HepG2 (cell line): ENCODE measurements around the gene PCDHGB1. TPM values are rescaled to one million over a fixed set of nuclear protein-coding genes. Genes with fewer than 3 reads are reported as not detected.
A peak's percentile ranks its signal among the peaks of the same experiment; 100 is the strongest.

ENCODE experiments used
- CAMTA2 ChIP-seq: sonication (generic); formaldehyde crosslinking; IDR thresholded peaks from 2 replicates; pipeline ENCODE4 v1.4.0; 2020; ENCODE audit warnings: mild to moderate bottlenecking, missing genetic modification reagents, borderline replicate concordance
- ESRRA ChIP-seq: sonication (generic); formaldehyde crosslinking; IDR thresholded peaks from 2 replicates; pipeline ENCODE4 v1.5.1; 2020; ENCODE audit warnings: mild to moderate bottlenecking, low read depth, missing genetic modification reagents
- FOXA1 ChIP-seq, 2 experiments: fragments of 450-650 bp in 1 of 2; sonication (generic) in 1 of 2; formaldehyde crosslinking in 1 of 2; IDR thresholded peaks; 2 replicates each; pipeline versions ENCODE4 v1.4.0 to v1.6.1; 2016 to 2020; ENCODE audit warnings: missing genetic modification reagents in 1 of 2
- NFRKB ChIP-seq: fragments of 450-650 bp; IDR thresholded peaks from 2 replicates; pipeline ENCODE4 v1.6.1; 2017
- NR2F2 ChIP-seq: IDR thresholded peaks from 2 replicates; pipeline ENCODE4 v1.6.1; 2012; ENCODE audit warnings: low read depth, inconsistent platforms, borderline replicate concordance
- SP140L ChIP-seq: sonication (generic); formaldehyde crosslinking; IDR thresholded peaks from 2 replicates; pipeline ENCODE4 v1.4.0; 2020; ENCODE audit warnings: missing genetic modification reagents, borderline replicate concordance
- SRSF1 ChIP-seq: fragments of 200-400 bp; formaldehyde crosslinking; optimal IDR thresholded peaks from 2 replicates; pipeline ENCODE3; 2017; ENCODE audit warnings: mild to moderate bottlenecking, low read depth, low read length, moderate library complexity
- SSRP1 ChIP-seq: IDR thresholded peaks from 2 replicates; pipeline ENCODE4 v1.6.1; 2016; ENCODE audit warnings: control low read depth
- ZBTB3 ChIP-seq: sonication (generic); formaldehyde crosslinking; IDR thresholded peaks from 2 replicates; pipeline ENCODE4 v1.4.0; 2020; ENCODE audit warnings: low read depth, mild to moderate bottlenecking, moderate library complexity, missing genetic modification reagents, borderline replicate concordance
- ZNF333 ChIP-seq: sonication (generic); formaldehyde crosslinking; IDR thresholded peaks from 2 replicates; pipeline ENCODE4 v1.4.0; 2020; ENCODE audit warnings: mild to moderate bottlenecking, missing genetic modification reagents, borderline replicate concordance
- ZNF557 ChIP-seq: sonication (generic); formaldehyde crosslinking; IDR thresholded peaks from 2 replicates; pipeline ENCODE4 v1.4.0; 2020; ENCODE audit warnings: missing genetic modification reagents
- polyA plus RNA-seq, 8 experiments: library from polyadenylated mRNA; depleted of rRNA in 3 of 8; stranded (reverse) in 7 of 8; unstranded in 1 of 8; fragments of >200 nt; fragmentation: Illumina TruSeq in 4 of 8; extraction: Trizol in 4 of 8; gene quantifications; 2 replicates each; pipeline versions ENCODE4 v1.2.1 to v1.2.3, GENCODE V29; 2011 to 2016; ENCODE audit warnings: low read depth in 4 of 8, missing spikeins in 1 of 8, mixed read lengths in 1 of 8; ENCODE audit not compliant: insufficient read depth in 1 of 8
- total RNA-seq, 5 experiments: library from RNA; depleted of rRNA; stranded (reverse); fragments of >200 nt; fragmentation: Illumina TruSeq; extraction: Trizol; gene quantifications; 2 replicates each; pipeline ENCODE4 v1.2.3, GENCODE V29; 2016; ENCODE audit warnings: low read depth in 1 of 5
- TF ChIP-seq, protein P1 (sequence below): sonication (generic); formaldehyde crosslinking; IDR thresholded peaks from 2 replicates; pipeline ENCODE4 v1.8.1; 2023; ENCODE audit warnings: mild to moderate bottlenecking, missing genetic modification reagents
- TF ChIP-seq, protein P2 (sequence below), 2 experiments: IDR thresholded peaks; 2 replicates each; pipeline ENCODE4 v1.6.1; 2011 to 2012; ENCODE audit warnings: low read length in 2 of 2, borderline replicate concordance in 1 of 2, low read depth in 1 of 2, mild to moderate bottlenecking in 1 of 2, moderate library complexity in 1 of 2
- TF ChIP-seq, protein P3 (sequence below): sonication (generic); formaldehyde crosslinking; IDR thresholded peaks from 2 replicates; pipeline ENCODE4 v1.5.0; 2020; ENCODE audit warnings: mild to moderate bottlenecking, missing genetic modification reagents
- TF ChIP-seq, protein P4 (sequence below): IDR thresholded peaks from 2 replicates; pipeline ENCODE4 v1.6.1; 2016; ENCODE audit warnings: low read depth, missing genetic modification reagents, missing compliant biosample characterization

The PCDHGB1 gene
- total and polyA plus RNA-seq, 2 of the 13 experiments (the other 11 are each of a cell fraction or from before 2014, with no cell fraction given) = 1.0 to 2.6 TPM

DNA sequence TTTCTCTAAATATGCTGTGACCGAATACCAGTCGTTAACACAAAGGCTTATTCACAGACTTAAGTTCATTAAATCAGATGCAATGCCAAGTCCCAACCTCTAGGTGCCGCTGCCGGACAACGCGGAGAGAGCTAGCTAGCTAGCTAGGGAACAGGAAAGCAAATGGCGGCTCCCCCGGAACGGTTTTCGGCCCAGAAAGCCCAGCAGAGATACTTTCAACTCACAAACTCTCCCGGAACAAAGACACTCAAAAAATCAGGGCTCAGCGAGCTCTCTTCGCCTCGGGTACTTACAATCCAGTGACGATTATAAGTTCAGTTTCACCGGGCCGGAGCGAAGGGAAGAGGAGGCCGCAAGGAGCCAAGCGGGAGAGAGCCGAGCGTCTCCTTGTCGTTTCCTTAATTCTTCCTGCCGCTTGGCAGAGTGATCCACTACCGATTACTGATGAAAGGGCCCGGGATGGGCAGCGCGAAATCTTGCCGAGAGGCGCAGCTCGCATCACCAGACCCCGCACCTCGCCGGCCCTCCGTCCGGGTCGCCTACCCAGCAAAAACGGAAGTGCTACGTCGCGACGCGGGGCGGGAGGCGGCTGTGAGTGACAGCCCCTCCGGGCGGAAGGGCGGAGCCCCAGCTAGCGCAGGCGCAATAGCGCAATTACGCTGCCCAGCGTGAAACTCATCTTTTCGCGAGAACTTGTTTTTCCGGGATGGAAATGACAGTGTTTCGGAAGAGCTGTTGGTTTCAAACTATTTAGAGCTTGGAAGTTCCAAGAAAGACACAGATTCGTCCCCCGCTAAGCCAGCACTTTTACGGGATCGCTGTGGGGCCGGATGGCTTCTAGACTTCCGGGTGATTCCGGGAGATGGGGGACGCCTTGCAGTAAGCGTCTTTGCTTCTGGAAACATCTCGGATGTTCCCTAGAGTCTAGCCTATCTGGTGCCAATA, 29.4 kb upstream of the PCDHGB1 start, which contains the start of gene TAF7 (continued):
- TF ChIP-seq, protein P1, sequence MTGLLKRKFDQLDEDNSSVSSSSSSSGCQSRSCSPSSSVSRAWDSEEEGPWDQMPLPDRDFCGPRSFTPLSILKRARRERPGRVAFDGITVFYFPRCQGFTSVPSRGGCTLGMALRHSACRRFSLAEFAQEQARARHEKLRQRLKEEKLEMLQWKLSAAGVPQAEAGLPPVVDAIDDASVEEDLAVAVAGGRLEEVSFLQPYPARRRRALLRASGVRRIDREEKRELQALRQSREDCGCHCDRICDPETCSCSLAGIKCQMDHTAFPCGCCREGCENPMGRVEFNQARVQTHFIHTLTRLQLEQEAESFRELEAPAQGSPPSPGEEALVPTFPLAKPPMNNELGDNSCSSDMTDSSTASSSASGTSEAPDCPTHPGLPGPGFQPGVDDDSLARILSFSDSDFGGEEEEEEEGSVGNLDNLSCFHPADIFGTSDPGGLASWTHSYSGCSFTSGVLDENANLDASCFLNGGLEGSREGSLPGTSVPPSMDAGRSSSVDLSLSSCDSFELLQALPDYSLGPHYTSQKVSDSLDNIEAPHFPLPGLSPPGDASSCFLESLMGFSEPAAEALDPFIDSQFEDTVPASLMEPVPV (CRISPR knock-in tag) = peak; percentile 59; the same call in 1 of the 2 replicates
- TF ChIP-seq, protein P2, sequence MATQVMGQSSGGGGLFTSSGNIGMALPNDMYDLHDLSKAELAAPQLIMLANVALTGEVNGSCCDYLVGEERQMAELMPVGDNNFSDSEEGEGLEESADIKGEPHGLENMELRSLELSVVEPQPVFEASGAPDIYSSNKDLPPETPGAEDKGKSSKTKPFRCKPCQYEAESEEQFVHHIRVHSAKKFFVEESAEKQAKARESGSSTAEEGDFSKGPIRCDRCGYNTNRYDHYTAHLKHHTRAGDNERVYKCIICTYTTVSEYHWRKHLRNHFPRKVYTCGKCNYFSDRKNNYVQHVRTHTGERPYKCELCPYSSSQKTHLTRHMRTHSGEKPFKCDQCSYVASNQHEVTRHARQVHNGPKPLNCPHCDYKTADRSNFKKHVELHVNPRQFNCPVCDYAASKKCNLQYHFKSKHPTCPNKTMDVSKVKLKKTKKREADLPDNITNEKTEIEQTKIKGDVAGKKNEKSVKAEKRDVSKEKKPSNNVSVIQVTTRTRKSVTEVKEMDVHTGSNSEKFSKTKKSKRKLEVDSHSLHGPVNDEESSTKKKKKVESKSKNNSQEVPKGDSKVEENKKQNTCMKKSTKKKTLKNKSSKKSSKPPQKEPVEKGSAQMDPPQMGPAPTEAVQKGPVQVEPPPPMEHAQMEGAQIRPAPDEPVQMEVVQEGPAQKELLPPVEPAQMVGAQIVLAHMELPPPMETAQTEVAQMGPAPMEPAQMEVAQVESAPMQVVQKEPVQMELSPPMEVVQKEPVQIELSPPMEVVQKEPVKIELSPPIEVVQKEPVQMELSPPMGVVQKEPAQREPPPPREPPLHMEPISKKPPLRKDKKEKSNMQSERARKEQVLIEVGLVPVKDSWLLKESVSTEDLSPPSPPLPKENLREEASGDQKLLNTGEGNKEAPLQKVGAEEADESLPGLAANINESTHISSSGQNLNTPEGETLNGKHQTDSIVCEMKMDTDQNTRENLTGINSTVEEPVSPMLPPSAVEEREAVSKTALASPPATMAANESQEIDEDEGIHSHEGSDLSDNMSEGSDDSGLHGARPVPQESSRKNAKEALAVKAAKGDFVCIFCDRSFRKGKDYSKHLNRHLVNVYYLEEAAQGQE (IDR thresholded peaks at IDR 0.05; ENCODE audit: borderline replicate concordance in 1 of 2, low read depth in 1 of 2, low read length in 2 of 2) = 0 out of 4 replicates have a peak, but pooled peaks of 1 of the 2 experiments have one; percentile 8
- TF ChIP-seq NR2F2 (no peak), FOXA1 (IDR thresholded peaks at IDR 0.05) (no peak), FOXA1 (CRISPR knock-in tag; IDR thresholded peaks at IDR 0.05) (no peak), ZNF557 (no peak; the same call in 1 of the 2 replicates), ZNF333 (CRISPR knock-in tag) (no peak), CAMTA2 (CRISPR knock-in tag) (no peak), SSRP1 (CRISPR knock-in tag) (no peak), NFRKB (no peak), ZBTB3 (CRISPR knock-in tag) (peak; percentile 58; the same call in 1 of the 2 replicates), SRSF1 (no peak), SP140L (0 out of 2 replicates have a peak, but pooled peaks have one; percentile 48), ESRRA (CRISPR knock-in tag) (peak; percentile 75; the same call in 1 of the 2 replicates)
- TF ChIP-seq, protein P3, sequence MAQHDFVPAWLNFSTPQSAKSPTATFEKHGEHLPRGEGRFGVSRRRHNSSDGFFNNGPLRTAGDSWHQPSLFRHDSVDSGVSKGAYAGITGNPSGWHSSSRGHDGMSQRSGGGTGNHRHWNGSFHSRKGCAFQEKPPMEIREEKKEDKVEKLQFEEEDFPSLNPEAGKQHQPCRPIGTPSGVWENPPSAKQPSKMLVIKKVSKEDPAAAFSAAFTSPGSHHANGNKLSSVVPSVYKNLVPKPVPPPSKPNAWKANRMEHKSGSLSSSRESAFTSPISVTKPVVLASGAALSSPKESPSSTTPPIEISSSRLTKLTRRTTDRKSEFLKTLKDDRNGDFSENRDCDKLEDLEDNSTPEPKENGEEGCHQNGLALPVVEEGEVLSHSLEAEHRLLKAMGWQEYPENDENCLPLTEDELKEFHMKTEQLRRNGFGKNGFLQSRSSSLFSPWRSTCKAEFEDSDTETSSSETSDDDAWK (CRISPR knock-in tag) = no peak
- TF ChIP-seq, protein P4, sequence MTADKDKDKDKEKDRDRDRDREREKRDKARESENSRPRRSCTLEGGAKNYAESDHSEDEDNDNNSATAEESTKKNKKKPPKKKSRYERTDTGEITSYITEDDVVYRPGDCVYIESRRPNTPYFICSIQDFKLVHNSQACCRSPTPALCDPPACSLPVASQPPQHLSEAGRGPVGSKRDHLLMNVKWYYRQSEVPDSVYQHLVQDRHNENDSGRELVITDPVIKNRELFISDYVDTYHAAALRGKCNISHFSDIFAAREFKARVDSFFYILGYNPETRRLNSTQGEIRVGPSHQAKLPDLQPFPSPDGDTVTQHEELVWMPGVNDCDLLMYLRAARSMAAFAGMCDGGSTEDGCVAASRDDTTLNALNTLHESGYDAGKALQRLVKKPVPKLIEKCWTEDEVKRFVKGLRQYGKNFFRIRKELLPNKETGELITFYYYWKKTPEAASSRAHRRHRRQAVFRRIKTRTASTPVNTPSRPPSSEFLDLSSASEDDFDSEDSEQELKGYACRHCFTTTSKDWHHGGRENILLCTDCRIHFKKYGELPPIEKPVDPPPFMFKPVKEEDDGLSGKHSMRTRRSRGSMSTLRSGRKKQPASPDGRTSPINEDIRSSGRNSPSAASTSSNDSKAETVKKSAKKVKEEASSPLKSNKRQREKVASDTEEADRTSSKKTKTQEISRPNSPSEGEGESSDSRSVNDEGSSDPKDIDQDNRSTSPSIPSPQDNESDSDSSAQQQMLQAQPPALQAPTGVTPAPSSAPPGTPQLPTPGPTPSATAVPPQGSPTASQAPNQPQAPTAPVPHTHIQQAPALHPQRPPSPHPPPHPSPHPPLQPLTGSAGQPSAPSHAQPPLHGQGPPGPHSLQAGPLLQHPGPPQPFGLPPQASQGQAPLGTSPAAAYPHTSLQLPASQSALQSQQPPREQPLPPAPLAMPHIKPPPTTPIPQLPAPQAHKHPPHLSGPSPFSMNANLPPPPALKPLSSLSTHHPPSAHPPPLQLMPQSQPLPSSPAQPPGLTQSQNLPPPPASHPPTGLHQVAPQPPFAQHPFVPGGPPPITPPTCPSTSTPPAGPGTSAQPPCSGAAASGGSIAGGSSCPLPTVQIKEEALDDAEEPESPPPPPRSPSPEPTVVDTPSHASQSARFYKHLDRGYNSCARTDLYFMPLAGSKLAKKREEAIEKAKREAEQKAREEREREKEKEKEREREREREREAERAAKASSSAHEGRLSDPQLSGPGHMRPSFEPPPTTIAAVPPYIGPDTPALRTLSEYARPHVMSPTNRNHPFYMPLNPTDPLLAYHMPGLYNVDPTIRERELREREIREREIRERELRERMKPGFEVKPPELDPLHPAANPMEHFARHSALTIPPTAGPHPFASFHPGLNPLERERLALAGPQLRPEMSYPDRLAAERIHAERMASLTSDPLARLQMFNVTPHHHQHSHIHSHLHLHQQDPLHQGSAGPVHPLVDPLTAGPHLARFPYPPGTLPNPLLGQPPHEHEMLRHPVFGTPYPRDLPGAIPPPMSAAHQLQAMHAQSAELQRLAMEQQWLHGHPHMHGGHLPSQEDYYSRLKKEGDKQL (CRISPR knock-in tag) = no peak
